NCI-H748 (cell line): ENCODE measurements around the gene PLD1.
A peak's percentile ranks its signal among the peaks of the same experiment; 100 is the strongest.
"Not testable (repeated sequence)": the region's sequence is repeated elsewhere in the genome, so short reads cannot be mapped to it uniquely, and the experiment has no call there.

Experiments used
- DNase-seq: peaks from one replicate; lab custom pipeline; 2025; ENCODE audit not compliant: unreplicated experiment; lab: John Stamatoyannopoulos, UW

Gene PLD1

GRCh38 chr3:171809861-171810628 lies at the start of gene PLD1:
TSS of gene PLD1 (minus strand) at chr3:171810483. CDS start at chr3:171738051, 72,432 bp downstream.
- peak; percentile 59 for DNase-seq

- not testable (repeated sequence) for DNase-seq
Observed at GRCh38 chr3:171858770-171859169, 48.5 kb upstream of the PLD1 start.

- DNase-seq, result no peak
Observed at GRCh38 chr3:171854649-171855305, 44.5 kb upstream of the PLD1 start.

- no peak for DNase-seq
Observed at GRCh38 chr3:171851660-171852058, 41.4 kb upstream of the PLD1 start.

- no peak for DNase-seq
Observed at GRCh38 chr3:171850960-171851659, 40.8 kb upstream of the PLD1 start.

GRCh38 chr3:171850320-171850959 lies 40.2 kb upstream of the PLD1 start:
- DNase-seq, result no peak

GRCh38 chr3:171849617-171850319 lies 39.5 kb upstream of the PLD1 start:
- no peak for DNase-seq

GRCh38 chr3:171847595-171848259 lies 37.4 kb upstream of the PLD1 start:
- DNase-seq, result no peak

GRCh38 chr3:171847133-171847532 lies 36.9 kb upstream of the PLD1 start:
- DNase-seq, result no peak

- DNase-seq, result no peak
Observed at GRCh38 chr3:171846597-171846996, 36.3 kb upstream of the PLD1 start.

GRCh38 chr3:171845481-171846284 lies 35.4 kb upstream of the PLD1 start:
- no peak for DNase-seq

- DNase-seq, result no peak
Observed at GRCh38 chr3:171844873-171845272, 34.6 kb upstream of the PLD1 start.

- no peak for DNase-seq
Observed at GRCh38 chr3:171842864-171843518, 32.7 kb upstream of the PLD1 start, which contains the start of gene TMEM212. TSS of gene TMEM212 (plus strand) at chr3:171843349. CDS start at chr3:171843384, 35 bp downstream.

- DNase-seq, result no peak
Observed at GRCh38 chr3:171841620-171842000, 31.3 kb upstream of the PLD1 start.

- no peak for DNase-seq
Observed at GRCh38 chr3:171840811-171841619, 30.7 kb upstream of the PLD1 start.

GRCh38 chr3:171840445-171840810 lies 30.1 kb upstream of the PLD1 start:
- DNase-seq, result no peak

- no peak for DNase-seq
Observed at GRCh38 chr3:171839270-171839669, 29.0 kb upstream of the PLD1 start.

GRCh38 chr3:171838218-171838720 lies 28.0 kb upstream of the PLD1 start:
- no peak for DNase-seq
